SK-N-MC (cell line): ENCODE results near the gene CCNQ.

Experiments used
- DNase-seq: peaks from one replicate; pipeline ENCODE4 v3.0.0-alpha.2; 2011; ENCODE audit warnings: low read depth, low spot score
- H3K27ac ChIP-seq: fragments of 200-600 bp; sonication (generic); 2 replicates; pipeline ENCODE4 v1.5.1; 2016; ENCODE audit warnings: mixed run types
- H3K36me3 ChIP-seq: fragments of 200-600 bp; sonication (generic); 2 replicates; pipeline ENCODE4 v1.6.1; 2017; ENCODE audit warnings: antibody characterized with exemption, low read length, mixed read lengths; ENCODE audit not compliant: insufficient read depth
- H3K4me3 ChIP-seq: fragments of 200-600 bp; sonication (generic); 2 replicates; pipeline ENCODE4 v1.5.1; 2016
- H3K9ac ChIP-seq: fragments of 200-600 bp; sonication (generic); 2 replicates; pipeline ENCODE4 v1.8.0; 2017; ENCODE audit warnings: mixed run types, mixed read lengths; ENCODE audit not compliant: insufficient read length
- H3K9me3 ChIP-seq: fragments of 200-600 bp; sonication (generic); 2 replicates; pipeline ENCODE4 v1.6.1; 2017; ENCODE audit warnings: low read depth, mild to moderate bottlenecking, antibody characterized with exemption, low read length, moderate library complexity, mixed read lengths
- EZH2 ChIP-seq: fragments of 200-600 bp; sonication (generic); IDR thresholded peaks from one replicate; pipeline ENCODE4 v1.6.1; 2017; ENCODE audit warnings: antibody characterized with exemption
- FOXP2 ChIP-seq: optimal IDR thresholded peaks from 2 replicates; pipeline ENCODE3; 2011; ENCODE audit warnings: mild to moderate bottlenecking, moderate library complexity; ENCODE audit not compliant: insufficient read depth; ENCODE audit errors: extremely low read length, control extremely low read depth
- POLR2AphosphoS5 ChIP-seq: IDR thresholded peaks from 2 replicates; pipeline ENCODE4 v1.6.1; 2012; ENCODE audit warnings: mild to moderate bottlenecking, low read depth, low read length, borderline replicate concordance

The CCNQ gene

DNA sequence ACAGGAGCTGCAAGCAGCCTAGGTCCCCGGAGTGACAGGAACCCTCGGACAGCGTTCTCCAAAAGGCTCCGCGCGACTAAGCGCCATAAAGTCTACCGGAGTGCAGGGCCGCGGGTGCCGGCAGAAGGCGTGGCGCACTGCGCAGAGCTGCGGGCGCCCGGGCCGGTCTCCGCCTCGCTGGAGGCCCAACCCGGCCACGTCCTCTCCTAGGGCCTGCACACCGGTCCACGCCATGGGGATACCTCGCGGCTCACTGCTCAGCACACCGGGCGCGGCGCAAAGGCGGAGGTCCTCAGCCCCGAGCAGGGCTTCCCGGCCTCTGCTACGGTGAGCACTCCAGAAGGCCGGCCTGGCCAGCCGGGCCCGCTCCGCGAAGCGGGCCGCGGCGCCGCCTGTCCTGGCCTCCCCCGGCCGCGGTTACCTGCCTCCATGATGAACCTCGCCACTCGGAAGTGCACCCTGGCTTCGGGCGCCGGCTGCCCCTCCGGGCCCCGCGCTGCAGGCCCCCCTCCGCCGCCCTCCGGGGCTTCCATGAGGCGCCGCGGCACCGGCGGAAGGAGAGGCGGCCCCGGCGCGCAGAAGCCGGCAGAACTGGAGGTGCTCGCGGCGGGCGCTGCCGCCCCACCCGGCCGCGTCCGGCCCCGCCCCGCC, at the start of gene CCNQ:
Gene CCNQ (minus strand): TSS at position 599 of the 651 bp plus-strand sequence. CDS start 66 bp downstream, at position 533.
- H3K27ac ChIP-seq, result no peak within 1 kb of the TSS
- no peak for DNase-seq

GRCh38 chrX:153647461-153648357, 48.8 kb upstream of the CCNQ start:
- DNase-seq, result no peak
- no peaks in the 10 kb centered on the region for H3K9me3 ChIP-seq
- H3K36me3 ChIP-seq, result no peaks in the 10 kb centered on the region
- H3K27ac ChIP-seq, result no peak overlapping the region
- TF ChIP-seq FOXP2 (no peak), POLR2AphosphoS5 (no peak), EZH2 (no peak)
- no peak overlapping the region for H3K9ac ChIP-seq
- no peak overlapping the region for H3K4me3 ChIP-seq

More for the DNA sequence above, at the start of gene CCNQ:
- H3K9ac ChIP-seq, result peak within 1 kb of the TSS; percentile 81
- no peaks in the 10 kb centered on the region for H3K9me3 ChIP-seq
- peak within 1 kb of the TSS; percentile 83 for H3K4me3 ChIP-seq
- no peaks in the 10 kb centered on the region for H3K36me3 ChIP-seq
- TF ChIP-seq FOXP2 (no peak), POLR2AphosphoS5 (no peak), EZH2 (no peak)

- H3K36me3 ChIP-seq, result no peaks in the 10 kb centered on the region
- no peaks in the 10 kb centered on the region for H3K9me3 ChIP-seq
- no peak within 1 kb of the TSS for H3K9ac ChIP-seq
- H3K27ac ChIP-seq, result no peak within 1 kb of the TSS
- no peak within 1 kb of the TSS for H3K4me3 ChIP-seq
- no peak for TF ChIP-seq POLR2AphosphoS5
- TF ChIP-seq FOXP2, result no peak
- TF ChIP-seq EZH2, result no peak
- DNase-seq, result no peak
Observed at GRCh38 chrX:153646620-153647373, 47.9 kb upstream of the CCNQ start, which contains the start of gene DUSP9. Gene DUSP9, plus strand, starts transcription at chrX:153647203. Its CDS starts 751 bp downstream, at chrX:153647954.

- H3K9ac ChIP-seq, result no peak overlapping the region
- no peak for DNase-seq
- H3K27ac ChIP-seq, result no peak overlapping the region
- H3K4me3 ChIP-seq, result no peak overlapping the region
- no peaks in the 10 kb centered on the region for H3K36me3 ChIP-seq
- no peaks in the 10 kb centered on the region for H3K9me3 ChIP-seq
- TF ChIP-seq FOXP2 (no peak), EZH2 (no peak), POLR2AphosphoS5 (no peak)
Observed at GRCh38 chrX:153645921-153646488, 47.1 kb upstream of the CCNQ start.

GRCh38 chrX:153645151-153645550, 46.2 kb upstream of the CCNQ start:
- Histone ChIP-seq H3K9me3 (no peaks in the 10 kb centered on the region), H3K9ac (no peak overlapping the region), H3K4me3 (no peak overlapping the region)

GRCh38 chrX:153644356-153645125, 45.6 kb upstream of the CCNQ start:
- DNase-seq, result no peak
- TF ChIP-seq FOXP2 (no peak), EZH2 (no peak), POLR2AphosphoS5 (no peak)
- H3K9me3 ChIP-seq, result no peaks in the 10 kb centered on the region
- no peaks in the 10 kb centered on the region for H3K36me3 ChIP-seq
- no peak overlapping the region for H3K27ac ChIP-seq
- H3K4me3 ChIP-seq, result peak overlapping the region; percentile 65
- H3K9ac ChIP-seq, result no peak overlapping the region

More at GRCh38 chrX:153645151-153645550, 46.2 kb upstream of the CCNQ start:
- Histone ChIP-seq H3K27ac (no peak overlapping the region), H3K36me3 (no peaks in the 10 kb centered on the region)
- no peak for DNase-seq
- TF ChIP-seq POLR2AphosphoS5 (no peak), FOXP2 (no peak), EZH2 (no peak)
